Stimulated activated CD4-positive, alpha-beta T cell treated with anti-CD3 and anti-CD28 coated beads, Interleukin-15, amount 100 ng/mL, for 48 hours (primary cell): ENCODE data around the gene RAB3A.

Experiments
- DNase-seq, 2 donors: peaks; one replicate each; pipeline ENCODE4 v3.0.0-alpha.2; 2020; ENCODE audit warnings: low read depth in 2 of 2

RAB3A gene

DNA sequence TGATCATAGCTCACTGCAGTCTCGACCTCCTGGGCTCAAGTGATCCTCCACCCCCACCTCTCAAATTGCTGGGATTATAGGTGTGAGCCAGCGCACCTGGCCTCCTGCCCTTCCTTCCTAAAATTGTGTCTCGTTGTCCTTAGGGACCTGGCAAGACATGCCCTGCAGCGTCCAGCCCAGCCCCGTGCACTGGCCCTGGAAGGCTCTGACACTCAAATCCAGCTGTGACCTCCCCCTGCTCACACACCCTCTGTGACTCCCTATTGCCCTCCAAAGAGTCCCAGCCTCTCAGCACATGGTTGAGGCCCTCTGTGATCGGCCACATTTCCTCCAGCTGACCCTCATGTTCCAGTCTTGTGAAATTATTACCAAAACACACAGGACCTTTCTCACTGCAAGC, 5.9 kb downstream of the RAB3A start:
- no peak for DNase-seq

- no peak for DNase-seq
These were observed 6.5 kb downstream of the RAB3A start for GRCh38 chr19:18197306-18197705.

- no peak for DNase-seq
These were observed 7.4 kb downstream of the RAB3A start for GRCh38 chr19:18196511-18196845.

DNA sequence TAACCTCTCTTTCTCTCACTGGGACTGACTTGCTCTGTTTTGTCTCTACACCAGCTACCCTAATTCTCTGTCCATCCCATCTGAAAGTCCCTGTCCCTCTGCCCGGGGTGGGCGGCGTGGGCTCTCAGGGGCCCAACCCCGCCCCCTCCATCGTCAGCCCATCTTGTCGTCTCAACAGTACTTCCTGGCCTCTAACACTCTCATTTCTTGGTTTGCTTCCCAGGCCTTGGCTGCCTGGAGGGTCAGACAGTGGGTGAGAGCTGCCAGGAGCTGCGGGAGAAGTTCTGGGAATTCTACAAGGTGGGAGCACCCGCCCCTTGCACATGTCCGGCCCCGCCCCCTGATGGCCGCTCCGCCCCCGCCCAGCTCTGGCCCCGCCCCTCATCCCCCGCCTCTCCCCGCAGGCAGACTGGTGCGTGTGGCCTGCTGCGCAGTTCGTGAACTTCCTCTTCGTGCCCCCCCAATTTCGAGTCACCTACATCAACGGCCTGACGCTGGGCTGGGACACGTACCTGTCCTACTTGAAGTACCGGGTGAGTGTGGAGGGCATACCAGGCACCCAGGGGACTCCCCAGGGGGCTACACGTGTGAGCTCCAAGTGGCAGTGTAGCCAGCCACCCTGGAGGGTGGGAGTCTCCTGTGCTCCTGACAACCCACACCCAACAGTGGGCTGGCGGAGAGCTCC, 9.1 kb downstream of the RAB3A start:
- DNase-seq = no peak

GRCh38 chr19:18194181-18194530, 9.7 kb downstream of the RAB3A start:
- DNase-seq = no peak

GRCh38 chr19:18193388-18194180, 10.3 kb downstream of the RAB3A start:
- DNase-seq = no peak

- peak; percentile 98 to 99 for DNase-seq
These were observed 11.0 kb downstream of the RAB3A start, which contains the start of gene MPV17L2 for GRCh38 chr19:18192673-18193387. TSS of gene MPV17L2 (plus strand) at chr19:18193218. CDS start at chr19:18193282, 64 bp downstream.

DNA sequence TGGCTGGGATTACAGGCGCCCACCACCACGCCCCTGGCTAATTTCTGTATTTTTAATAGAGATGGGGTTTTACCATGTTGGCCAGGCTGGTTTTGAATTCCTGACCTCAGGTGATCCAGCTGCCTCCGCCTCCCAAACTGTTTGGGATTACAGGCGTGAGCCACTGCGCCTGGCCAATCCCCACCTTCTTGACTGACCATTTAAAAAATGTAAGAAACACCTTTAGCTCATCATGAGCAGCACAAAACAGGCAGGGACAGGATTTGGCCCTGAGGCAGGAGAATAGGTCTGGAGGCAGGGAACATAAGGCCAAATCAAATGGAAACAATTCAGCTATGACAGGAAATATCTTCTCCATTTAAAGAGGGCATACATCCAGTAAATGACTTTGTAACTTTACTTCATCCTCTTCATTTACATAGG, 12.2 kb downstream of the RAB3A start:
- no peak for DNase-seq

DNA sequence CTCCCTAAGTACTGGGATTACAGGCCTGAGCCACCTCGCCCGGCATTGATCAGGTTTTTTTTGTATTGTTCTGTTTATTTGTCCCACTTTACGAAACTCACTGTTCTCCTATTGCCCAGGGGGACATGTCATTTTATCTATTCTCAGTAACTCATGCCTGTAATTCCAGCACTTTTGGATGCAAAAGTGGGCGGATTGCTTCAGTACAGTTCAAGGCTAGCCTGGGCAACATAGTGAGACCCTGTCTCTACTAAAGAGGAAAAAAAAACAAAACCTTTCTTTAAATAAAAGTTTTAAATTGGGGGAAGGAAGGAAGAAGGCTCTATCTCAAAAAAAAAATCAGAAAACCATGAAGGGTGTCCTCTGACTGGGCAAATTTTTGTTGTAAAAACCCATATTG, 13.6 kb downstream of the RAB3A start:
- DNase-seq = no peak

DNA sequence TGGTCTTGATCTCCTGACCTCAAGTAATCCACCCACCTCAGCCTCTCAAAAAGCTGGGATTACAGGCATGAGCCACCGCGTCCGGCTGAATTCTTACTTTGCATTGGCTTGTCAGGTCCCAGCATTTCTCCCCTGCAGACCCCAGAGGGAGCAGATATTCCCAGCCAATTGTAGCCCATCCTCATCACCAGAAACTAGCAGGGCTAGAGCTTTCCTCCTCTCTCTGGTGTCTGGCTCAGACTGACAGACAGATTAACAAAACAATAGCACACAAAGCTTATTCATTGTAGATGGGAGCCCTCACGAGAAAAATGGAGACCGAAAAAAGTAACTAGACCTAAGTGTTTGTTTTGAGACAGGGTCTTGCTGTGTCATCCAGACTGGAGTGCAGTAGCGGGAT, 18.3 kb downstream of the RAB3A start:
- DNase-seq = no peak

DNA sequence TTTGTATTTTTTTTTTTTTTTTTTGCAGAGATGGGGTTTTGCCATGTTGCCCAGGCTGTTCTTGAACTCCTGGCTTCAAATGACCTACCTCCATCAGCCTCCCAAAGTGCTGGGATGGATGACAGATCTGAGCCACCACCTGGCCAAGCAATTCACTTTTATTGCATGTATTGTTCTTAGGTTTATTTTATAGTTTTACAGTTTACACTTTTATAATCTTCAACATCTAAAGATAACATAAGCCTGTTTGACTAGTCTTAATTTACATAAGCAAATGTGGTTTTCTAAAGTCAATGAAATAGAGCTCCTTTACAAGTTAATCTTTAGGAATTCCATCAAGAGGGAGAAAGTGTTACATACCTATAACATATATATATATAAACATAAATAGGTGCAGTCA, 20.3 kb downstream of the RAB3A start:
- no peak for DNase-seq

- DNase-seq = no peak
These were observed 23.9 kb downstream of the RAB3A start for GRCh38 chr19:18179957-18180356.

DNA sequence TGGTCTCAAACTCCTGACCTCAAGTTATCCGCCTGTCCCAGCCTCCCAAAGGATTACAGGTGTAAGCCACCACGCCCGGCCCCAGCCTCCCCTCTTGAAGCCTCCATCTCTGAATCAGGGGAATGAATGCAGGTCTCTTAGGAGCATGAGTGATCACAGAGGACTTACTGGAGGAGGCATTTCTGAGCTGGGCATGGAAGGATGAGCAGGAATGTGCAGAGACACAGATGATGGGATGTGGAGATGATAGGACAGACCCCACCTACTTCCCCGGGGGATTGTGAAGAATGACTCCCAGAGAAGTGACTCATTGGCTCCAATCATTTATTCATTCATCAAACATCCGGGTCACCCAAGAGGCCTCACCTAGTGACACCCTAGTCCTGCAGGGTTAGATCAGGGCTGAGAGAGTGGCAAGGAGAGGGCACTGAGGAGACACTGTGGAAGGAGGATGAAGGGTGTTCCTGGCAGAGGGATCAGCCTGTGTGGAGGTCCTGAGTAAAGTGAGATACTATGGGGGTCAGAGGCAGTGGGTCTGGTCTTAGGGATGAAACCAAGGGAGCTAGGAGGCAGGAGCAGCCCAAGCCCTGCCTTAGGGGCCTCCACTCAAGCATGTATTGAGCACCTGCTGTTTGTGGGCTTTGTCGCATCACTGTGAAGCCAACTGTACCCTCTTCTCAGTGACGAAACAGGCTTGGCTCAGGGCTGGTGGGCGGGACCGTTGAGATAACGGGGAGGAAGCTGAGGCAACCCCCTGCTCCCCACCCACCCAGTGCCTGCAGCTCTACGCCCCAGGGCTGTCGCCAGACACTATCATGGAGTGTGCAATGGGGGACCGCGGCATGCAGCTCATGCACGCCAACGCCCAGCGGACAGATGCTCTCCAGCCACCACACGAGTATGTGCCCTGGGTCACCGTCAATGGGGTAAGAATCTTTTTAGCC, 27.2 kb downstream of the RAB3A start:
- no peak for DNase-seq

DNA sequence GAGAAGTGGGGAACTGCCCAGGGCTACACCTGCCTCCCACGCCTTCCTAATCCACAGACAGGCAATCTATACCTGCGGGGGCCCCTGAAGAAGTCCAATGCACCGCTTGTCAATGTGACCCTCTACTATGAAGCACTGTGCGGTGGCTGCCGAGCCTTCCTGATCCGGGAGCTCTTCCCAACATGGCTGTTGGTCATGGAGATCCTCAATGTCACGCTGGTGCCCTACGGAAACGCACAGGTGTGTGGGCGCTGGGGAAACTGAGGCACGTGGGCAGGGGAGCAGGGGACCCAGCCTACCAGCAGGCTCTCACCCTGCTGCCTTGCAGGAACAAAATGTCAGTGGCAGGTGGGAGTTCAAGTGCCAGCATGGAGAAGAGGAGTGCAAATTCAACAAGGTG, 28.9 kb downstream of the RAB3A start:
- no peak for DNase-seq

DNA sequence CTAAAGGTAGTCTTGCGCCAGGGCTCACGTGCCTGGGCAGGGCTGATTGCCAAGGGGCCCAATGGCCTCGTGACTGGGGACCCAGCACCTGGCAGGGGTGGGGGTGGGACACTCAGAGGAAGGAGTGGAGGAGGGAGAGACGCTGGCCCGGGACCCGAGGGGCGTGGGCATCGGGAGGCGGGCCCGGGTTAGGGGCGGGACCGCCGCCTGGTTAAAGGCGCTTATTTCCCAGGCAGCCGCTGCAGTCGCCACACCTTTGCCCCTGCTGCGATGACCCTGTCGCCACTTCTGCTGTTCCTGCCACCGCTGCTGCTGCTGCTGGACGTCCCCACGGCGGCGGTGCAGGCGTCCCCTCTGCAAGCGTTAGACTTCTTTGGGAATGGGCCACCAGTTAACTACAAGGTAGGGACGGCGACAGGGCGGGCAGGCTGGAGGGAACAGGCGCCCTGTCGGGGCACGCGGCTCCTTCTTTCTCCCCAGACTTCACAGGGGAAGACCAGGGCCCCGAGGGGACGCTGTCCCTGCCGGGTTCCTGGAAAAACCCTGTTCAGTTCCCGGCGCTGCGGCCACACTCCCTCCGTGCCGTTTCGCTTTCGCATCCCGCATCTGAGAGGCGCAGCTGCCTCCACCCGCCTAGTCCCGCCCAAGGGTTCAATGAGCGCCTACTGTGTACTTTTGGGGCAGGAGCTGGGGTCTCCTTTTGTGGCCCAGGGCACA, 30.1 kb downstream of the RAB3A start, which contains the start of gene IFI30:
TSS of gene IFI30 (plus strand) at position 242 of the 717 bp plus-strand sequence. CDS start at position 271, 29 bp downstream.
- DNase-seq = peak in 1 of 2 donors; percentile 64

DNA sequence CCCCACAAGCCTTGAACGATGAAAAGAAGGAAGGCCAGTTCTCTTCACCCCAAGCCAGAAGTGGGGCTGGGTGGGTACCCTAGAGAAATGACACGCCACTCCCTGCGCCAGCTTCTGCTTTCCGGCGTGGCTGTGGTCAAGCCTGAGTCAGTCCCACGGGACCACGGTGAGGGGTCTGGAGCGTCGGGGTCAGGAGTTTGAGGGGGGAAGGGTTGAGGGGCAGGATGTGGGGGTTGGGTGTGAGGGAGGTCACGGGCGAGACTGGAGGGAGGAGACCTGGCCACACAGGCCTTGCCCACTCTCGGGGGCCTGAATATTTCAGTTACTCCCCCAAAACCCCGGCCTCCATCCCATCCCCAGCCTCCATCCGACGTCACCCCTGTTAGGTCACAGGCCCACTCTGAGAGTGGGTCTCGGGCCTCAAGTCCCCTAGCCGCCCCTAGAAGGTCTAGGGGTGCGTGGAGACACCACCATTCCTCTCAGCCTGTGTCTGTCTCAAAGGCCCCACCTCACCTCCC, 30.7 kb downstream of the RAB3A start:
- no peak for DNase-seq

DNA sequence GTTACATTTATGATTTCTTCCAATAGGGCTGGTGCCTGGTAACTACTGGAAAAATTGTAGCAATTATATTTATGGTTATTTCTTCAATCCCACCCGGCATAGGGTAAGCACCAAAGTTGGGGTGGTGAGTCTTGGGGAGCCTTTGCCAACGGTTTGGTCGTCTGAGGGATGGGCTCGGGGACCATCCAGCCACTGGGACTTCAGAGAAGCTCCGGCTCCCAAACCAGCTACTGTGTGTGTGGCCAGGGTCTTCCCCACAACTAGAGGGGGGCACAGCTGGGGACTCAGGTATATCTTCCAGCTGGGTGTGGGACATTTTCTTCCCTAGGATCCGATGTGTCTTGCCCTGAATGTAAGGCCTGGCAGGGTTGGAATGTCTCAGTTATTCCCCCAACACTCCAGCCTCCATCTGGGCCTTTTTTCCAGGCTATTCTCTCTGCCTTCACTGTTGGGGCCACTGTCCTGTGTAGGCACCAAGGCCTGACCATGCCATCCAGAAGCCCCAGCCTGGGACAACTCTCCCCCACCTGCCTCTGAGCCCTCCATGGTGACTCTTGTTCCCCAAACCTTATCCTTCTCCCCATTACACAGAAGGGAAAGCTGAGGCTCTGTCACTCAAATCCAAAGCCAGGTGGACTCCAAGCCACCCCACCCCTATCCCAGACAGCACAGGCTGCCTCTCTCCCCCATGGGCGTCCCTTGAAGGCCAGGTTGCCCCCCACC, 31.4 kb downstream of the RAB3A start:
- no peak for DNase-seq

DNA sequence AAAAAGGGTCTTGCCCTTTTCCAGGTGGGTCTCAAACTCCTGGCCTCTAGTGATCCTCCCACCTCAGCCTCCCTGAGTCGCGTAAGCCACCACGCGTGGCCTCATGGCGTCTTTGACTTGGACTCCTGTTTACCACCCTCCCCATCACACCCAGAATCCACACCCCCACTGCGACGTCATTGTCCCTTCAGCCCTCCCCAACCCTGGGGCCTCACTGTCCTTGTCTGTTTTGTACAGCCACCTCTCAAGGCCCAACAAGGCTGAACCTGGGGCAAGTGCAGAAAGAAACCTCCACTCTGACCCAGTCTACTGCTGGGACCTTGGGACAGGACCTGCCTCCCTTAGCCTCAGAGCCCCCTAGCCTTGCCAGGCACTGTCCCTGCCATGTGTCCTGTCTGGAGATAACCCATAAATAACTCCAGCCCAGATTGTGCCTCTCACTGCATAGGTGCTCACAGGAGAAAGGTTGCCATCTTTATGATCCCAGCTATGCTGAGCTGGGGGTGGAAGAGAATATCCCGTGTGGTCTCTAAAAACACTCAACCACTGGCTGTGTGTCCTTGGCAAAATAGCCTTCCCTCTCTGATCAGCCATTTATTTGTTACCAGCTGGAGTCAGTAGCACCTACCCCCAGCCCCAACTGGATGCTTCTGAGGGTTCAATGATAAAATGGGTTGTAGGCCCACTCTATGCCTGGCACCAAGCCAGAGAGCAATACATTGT, 32.1 kb downstream of the RAB3A start:
- no peak for DNase-seq

DNA sequence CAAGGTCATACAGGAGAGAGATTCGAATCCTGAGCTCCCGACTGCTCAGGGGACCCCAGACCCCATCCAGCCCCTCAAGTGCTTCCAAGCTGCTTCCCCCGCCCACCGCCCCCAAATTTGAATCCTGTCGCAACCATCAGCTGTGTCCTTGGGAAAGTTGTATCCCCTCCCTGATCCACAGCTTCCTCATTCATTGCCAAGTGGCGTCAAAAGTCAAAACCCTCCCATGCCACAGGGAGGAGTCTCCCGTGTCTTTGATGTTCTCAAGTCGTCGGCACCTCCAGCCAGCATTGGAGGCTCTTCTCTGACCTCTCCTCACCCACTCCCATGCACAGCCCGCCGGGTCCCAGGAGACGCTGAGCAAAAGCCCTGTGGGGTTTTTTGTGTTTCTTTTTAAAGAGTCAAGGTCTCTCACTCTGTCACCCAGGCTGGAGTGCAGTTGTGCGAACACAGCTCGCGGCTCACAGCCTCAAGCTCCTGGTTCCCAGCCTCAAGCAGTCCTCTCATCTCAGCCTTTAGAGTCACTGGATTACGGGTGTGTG, 33.1 kb downstream of the RAB3A start:
- DNase-seq = no peak
